Fibroblast of skin of right quadriceps (primary cell): Measurements from ENCODE around the gene CYTH3.

ENCODE experiments used
- DNase-seq: peaks from one replicate; pipeline ENCODE4 v3.0.0-alpha.2; 2013

Gene CYTH3

GRCh38 chr7:6188389-6188788, 84.0 kb downstream of the CYTH3 start:
- no peak for DNase-seq

- no peak for DNase-seq
Observed at GRCh38 chr7:6186577-6186976, 85.8 kb downstream of the CYTH3 start.

GRCh38 chr7:6182993-6183392, 89.4 kb downstream of the CYTH3 start:
- no peak for DNase-seq

GRCh38 chr7:6181136-6181535, 91.3 kb downstream of the CYTH3 start:
- no peak for DNase-seq

- DNase-seq = no peak
Observed at GRCh38 chr7:6180344-6180725, 92.1 kb downstream of the CYTH3 start.

GRCh38 chr7:6179620-6180343, 92.6 kb downstream of the CYTH3 start:
- no peak for DNase-seq

- no peak for DNase-seq
Observed at GRCh38 chr7:6178298-6179029, 94.0 kb downstream of the CYTH3 start.

- peak; percentile 55 for DNase-seq
Observed at GRCh38 chr7:6175645-6176044, 96.8 kb downstream of the CYTH3 start.

GRCh38 chr7:6172910-6173295, 99.5 kb downstream of the CYTH3 start:
- DNase-seq = no peak

GRCh38 chr7:6172224-6172909, 100.1 kb downstream of the CYTH3 start:
- peak; percentile 49 for DNase-seq

GRCh38 chr7:6171532-6172223, 100.7 kb downstream of the CYTH3 start:
- no peak for DNase-seq

GRCh38 chr7:6170571-6171531, 101.6 kb downstream of the CYTH3 start:
- DNase-seq = no peak

- no peak for DNase-seq
Observed at GRCh38 chr7:6169805-6170520, 102.5 kb downstream of the CYTH3 start.

- DNase-seq = no peak
Observed at GRCh38 chr7:6168477-6168868, 104.0 kb downstream of the CYTH3 start.

- no peak for DNase-seq
Observed at GRCh38 chr7:6167587-6168476, 104.6 kb downstream of the CYTH3 start.

GRCh38 chr7:6167004-6167551, 105.3 kb downstream of the CYTH3 start:
- DNase-seq = no peak

- DNase-seq = no peak
Observed at GRCh38 chr7:6166443-6166891, 106.0 kb downstream of the CYTH3 start.

- DNase-seq = no peak
Observed at GRCh38 chr7:6165521-6166320, 106.7 kb downstream of the CYTH3 start.

- no peak for DNase-seq
Observed at GRCh38 chr7:6165075-6165474, 107.3 kb downstream of the CYTH3 start.
